HPDE6-E6E7 (cell line): ENCODE data around the gene CDK19.

Source experiments
- DNase-seq: peaks from one replicate; pipeline ENCODE4 v3.0.0; 2011; ENCODE audit warnings: missing footprints; ENCODE audit errors: extremely low spot score

CDK19 gene

GRCh38 chr6:110660066-110660655 lies 155.1 kb downstream of the CDK19 start:
- no peak for DNase-seq

DNA sequence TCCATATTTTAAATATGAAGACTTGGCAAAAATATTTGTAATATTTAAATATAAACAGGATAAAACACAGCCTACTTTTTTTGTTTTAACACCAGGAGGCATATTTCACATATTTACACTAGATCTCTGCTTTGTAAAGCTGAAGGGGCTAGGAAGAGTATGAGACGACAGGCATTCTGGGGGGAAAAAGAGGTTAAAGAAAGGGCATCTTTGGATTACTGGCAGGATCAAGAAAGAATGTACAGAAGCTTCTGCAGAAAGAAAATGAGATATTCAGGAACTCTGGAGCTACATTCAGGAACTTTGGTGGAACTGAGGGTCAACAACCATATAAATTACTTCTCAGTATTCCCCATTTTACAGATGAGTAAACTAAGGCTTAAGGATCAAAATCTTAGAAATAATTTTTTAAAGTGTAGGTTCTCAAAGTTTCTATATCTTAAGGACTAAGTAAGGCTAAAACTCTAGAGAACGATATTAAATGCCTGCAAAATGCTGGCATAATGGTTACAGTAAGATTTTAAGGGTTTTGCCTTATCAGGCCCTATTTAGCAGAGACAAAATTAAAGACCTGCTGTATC lies 156.5 kb downstream of the CDK19 start:
- DNase-seq: no peak

DNA sequence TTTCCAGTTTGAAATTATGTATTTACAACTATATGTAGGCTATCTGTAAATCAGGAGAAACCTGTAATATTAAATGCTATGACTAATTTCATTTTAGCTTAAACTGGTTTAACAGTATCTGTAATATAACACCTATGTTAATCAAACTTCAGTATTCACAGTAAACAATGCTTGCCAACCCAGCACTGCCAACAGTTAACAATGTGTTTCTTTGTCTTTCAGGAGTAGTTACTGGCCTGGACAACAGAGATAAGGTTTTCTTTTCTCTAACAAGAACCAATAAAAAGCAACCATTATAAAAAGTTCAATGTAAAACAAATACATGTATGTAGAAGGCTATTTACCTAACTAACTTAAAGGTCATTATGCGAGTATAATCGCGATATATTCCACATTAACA lies 158.8 kb downstream of the CDK19 start:
- peak; percentile 27 for DNase-seq

DNA sequence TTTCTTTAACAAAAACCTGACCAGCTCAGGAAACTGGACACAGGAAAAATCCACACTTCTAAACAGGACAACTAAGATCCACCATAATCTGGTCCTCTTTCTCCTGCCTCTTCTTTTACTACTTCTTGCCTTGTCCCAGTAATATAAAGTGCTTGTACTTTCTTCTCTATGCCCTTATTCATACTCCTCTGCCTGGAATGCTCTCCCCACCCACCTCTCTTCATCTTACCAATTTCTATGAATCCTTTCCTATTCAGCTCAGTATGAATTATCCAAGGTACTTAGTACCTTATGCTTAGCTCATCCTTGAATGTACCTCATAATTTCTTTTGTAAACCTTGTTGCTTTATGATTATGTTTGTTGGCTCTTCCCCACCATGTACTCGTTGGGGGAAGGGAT lies 159.4 kb downstream of the CDK19 start:
- no peak for DNase-seq

GRCh38 chr6:110654096-110654820 lies 161.0 kb downstream of the CDK19 start:
- no peak for DNase-seq

DNA sequence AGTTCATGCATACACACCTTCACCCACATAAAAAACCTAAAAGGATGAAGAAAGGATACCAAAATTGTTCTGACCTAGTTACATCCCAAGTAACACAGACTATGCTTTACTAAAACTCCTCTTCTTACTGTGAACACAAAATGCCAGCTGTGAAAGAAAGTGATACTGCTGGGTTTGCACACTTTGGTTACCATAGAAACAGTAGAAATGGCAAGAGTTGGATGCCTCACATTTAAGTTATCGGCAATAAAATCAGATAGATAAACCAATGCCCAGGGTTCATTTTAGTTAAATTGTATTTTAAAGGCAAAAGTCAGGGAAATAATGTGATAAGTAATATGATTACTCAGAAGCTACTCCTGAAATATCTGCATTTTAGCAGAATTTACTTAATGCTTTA lies 161.9 kb downstream of the CDK19 start:
- DNase-seq: no peak

- no peak for DNase-seq
These were observed 162.7 kb downstream of the CDK19 start for GRCh38 chr6:110652520-110652919.

DNA sequence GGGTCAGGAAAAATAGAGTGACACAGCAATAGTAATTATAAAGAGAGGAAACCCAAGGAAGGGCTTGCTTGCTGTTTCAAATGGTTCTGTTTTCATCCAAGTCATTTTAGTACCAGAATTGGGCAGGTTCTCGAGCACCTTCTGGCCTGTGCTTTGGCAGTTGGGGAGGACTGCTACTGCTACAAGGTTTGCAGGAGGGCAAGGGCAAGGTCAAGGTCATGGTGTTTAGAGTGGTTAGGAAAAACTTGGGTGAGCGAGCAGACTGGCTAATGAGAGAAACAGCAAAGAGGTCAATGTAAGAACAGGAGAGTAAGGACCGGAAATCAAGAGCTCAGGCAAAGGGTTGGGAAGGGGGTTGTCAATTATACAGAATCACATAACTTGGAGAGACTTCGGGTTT lies 164.5 kb downstream of the CDK19 start:
- DNase-seq: no peak

- DNase-seq: no peak
These were observed 165.6 kb downstream of the CDK19 start for GRCh38 chr6:110649704-110650103.

GRCh38 chr6:110646951-110647910 lies 168.0 kb downstream of the CDK19 start:
- DNase-seq: no peak

GRCh38 chr6:110646419-110646698 lies 168.9 kb downstream of the CDK19 start:
- no peak for DNase-seq

- DNase-seq: no peak
These were observed 169.4 kb downstream of the CDK19 start for GRCh38 chr6:110645685-110646418.

- no peak for DNase-seq
These were observed 172.1 kb downstream of the CDK19 start for GRCh38 chr6:110643175-110643574.

- no peak for DNase-seq
These were observed 172.6 kb downstream of the CDK19 start for GRCh38 chr6:110642711-110643110.

DNA sequence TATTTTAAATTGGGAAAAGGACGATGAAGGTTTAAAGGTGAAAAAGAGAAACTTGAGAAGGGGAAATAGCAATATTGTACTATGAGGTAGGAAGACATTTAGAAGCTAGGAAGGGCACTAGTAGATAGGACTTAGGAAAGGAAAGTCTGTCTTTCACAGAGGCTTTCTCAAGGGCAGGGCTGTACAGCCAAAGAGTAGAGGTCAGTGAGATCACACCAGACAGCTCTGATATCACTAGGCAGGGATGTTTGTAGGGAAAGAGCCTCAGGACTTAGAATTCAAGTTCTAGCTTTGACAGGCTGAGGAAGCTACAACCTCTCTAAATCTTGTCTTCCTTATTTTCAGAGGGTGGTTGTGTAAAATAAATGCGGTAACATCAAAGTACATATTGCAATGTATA lies 178.5 kb downstream of the CDK19 start:
- no peak for DNase-seq

DNA sequence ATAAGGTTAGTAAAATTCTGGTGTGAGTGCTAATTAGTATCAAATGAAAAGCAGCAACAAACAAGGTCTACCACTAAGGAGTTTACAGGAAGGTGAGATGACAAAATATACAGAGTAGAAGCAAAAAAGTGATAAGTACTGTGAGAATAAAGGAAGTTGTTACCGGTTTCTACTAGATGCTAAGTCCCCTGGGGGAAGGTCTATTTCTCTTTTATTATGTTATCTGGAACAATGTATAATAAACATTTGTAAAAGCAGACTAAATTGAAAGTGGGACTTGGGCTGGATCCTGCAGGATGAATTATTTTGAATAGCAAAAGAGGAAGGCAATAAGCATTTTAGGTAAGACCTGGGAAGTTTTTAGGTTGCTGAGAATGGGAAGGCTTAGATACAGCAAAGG lies 180.2 kb downstream of the CDK19 start:
- DNase-seq: no peak

DNA sequence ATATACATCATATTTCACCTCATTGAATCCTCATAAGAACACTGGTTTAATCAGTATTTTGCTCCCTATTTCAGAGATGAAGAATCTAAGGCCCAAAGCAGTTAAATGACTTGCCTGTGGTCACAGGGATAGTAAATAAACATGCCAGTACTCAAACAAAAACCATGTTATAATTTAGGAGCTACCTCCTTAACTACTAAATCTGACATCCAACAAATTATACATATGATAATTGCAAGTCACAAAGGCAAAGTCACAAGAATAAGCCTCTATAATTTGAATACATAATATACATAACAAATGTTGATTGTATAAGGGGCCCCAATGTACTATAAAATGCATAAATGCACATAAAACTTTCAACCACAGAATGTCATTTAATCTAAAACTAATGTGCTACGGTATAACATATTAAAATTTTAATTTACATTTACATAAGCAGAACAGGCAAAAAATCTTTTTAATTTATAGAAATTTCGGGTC lies 181.5 kb downstream of the CDK19 start:
- DNase-seq: no peak

DNA sequence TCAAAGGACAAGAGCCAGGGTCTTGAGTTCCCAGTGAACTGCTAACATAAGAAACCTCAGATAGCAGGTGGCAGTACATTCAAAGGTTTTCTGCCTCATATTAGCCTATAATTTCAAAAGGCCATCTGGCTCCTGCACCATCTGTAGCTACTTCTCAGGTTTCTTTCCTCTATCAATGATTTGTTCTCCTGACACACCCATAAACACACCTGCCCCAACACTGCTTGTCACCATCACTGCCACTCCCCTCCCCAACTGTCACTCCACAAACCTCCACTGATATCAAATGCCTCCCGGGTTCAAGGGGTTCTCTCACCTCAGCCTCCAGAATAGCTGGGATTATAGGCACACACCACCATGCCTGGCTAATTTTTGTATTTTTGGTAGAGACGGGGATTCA lies 186.1 kb downstream of the CDK19 start:
- no peak for DNase-seq

DNA sequence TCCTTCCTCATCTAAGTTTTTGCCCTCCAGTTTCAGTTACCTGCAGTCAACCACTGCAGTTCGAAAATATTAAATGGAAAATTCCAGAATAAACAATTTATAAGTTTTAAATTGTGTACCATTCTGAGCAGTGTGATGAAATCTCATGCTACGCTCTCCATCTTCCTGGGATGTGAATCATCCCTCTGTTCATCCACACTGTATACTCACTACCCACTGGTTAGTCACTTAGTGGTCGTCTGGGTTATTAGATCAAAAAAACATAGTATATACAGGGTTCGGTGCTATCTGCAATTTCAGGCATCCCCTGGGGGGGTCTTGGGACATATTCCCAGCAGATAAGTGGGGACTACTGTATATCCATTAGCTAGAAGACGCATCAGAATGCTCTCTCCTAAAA lies 186.9 kb downstream of the CDK19 start:
- no peak for DNase-seq

- no peak for DNase-seq
These were observed 188.8 kb downstream of the CDK19 start for GRCh38 chr6:110626442-110626841.

DNA sequence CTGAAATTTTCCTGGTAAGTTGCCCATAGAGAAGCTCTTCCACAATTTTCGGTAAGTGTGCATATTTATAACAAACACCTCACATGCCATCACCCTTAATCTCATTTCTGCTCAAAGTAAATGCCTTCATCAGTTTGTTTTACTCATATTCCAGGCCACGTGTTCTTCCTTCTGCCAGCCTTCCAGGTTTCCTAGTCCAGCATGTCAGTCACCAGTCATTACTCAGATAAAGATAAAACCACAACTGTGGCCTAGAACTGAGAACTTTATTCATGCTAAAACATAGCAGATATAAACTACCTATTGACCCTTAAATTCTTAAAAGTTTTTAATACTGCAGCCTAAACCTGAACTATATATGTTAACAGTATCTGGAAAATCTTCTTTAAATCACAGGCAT lies 189.4 kb downstream of the CDK19 start:
- peak; percentile 11 for DNase-seq
